T-helper 2 cell treated with Interferon-gamma antibody and Interleukin-4, amounts not matched to agents 5 μg/mL and 100 μg/mL, for 36 hours (primary cell): ENCODE data around the gene TFAP2C.
"Not testable (repeated sequence)": the region's sequence is repeated elsewhere in the genome, so short reads cannot be mapped to it uniquely, and the experiment has no call there.

Experiments used
- DNase-seq: peaks from one replicate; pipeline ENCODE4 v3.0.0; 2021; ENCODE audit warnings: low spot score
- H3K27ac Mint-ChIP-seq: one replicate; pipeline ENCODE4 v1.8.0; 2021; ENCODE audit warnings: mild to moderate bottlenecking, mixed read lengths
- H3K27me3 Mint-ChIP-seq: one replicate; pipeline ENCODE4 v1.8.0; 2021; ENCODE audit warnings: low read depth, mixed read lengths
- H3K36me3 Mint-ChIP-seq: one replicate; pipeline ENCODE4 v1.8.0; 2021; ENCODE audit warnings: low read depth, mixed read lengths
- H3K4me1 Mint-ChIP-seq: one replicate; pipeline ENCODE4 v1.8.0; 2021; ENCODE audit warnings: low read depth, mixed read lengths
- H3K4me3 Mint-ChIP-seq: one replicate; pipeline ENCODE4 v1.8.0; 2022; ENCODE audit warnings: mild to moderate bottlenecking, moderate library complexity, mixed read lengths
- H3K9me3 Mint-ChIP-seq: one replicate; pipeline ENCODE4 v1.8.0; 2021; ENCODE audit warnings: mixed read lengths

TFAP2C gene

GRCh38 chr20:56605261-56605996, 23.7 kb upstream of the TFAP2C start:
- H3K27ac Mint-ChIP-seq: no peak overlapping the region
- no peaks in the 10 kb centered on the region for H3K9me3 Mint-ChIP-seq
- no peak for DNase-seq
- no peak overlapping the region for H3K4me3 Mint-ChIP-seq
- H3K36me3 Mint-ChIP-seq: no peaks in the 10 kb centered on the region
- no peaks in the 10 kb centered on the region for H3K27me3 Mint-ChIP-seq
- no peaks in the 10 kb centered on the region for H3K4me1 Mint-ChIP-seq

DNA sequence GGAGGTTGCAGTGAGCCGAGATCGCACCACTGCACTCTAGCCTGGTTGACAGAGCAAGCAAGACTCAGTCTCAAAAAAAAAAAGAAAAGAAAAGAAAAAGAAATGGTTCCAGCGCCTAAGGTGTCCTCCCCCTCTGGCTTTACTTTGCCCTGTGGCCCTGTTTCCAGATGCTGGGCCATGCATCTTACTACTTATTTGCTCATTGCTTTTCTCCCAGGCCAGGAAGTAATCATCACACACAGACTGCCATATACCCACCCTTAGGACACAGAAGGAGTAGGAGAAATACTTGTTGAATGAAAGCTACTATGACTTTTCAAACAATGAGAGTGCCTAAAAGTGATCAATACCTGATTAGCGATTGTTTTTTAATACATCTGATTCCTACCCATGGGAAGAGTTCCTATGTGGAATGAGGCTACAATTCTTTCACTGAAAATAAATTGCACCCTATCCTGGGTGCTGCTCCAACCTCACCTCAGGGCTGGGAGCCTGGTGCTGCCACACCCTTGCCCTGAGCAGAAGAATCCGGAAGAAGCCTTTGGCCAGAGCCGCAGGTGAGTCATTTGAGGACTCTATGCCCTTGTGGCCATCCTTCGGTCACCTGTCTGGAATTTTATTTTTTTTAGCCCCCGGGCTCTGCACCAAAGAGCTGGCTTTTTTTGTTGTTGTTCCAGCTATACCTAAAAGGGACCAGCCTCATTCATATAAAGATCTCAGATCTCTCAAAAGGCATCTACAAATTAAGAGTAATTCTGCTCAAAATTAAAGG, 22.7 kb upstream of the TFAP2C start:
- no peak for DNase-seq
- Mint-ChIP-seq H3K36me3 (no peaks in the 10 kb centered on the region), H3K27ac (no peak overlapping the region)

DNA sequence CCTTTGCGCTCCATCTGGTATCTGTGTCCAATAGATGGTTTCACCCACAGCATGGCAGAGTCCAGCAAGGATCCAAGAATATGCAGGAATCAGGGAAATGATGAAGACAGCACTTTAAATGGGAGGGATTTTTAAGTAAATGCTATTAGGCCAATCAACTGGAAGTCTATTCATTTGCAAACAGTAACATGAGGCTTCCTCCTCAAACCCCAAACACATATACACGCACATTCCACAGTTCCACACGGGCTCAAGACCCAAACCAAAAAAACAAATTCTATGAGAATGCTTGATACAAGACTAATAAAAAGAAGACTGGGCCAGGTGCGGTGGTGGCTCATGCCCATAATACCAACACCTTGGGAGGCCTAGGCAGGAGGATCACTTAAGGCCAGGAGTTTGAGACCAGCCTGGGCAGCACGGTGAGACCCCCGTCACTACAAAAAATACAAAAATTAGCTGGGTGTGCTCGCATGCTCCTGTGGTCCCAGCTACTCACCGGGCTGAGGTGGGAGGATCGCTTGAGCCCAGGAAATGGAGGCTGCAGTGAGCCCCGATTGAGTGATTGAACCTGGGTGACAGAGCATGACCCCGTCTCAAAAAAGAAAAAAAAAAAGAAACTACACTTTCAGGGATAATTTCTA, 21.9 kb upstream of the TFAP2C start:
- no peaks in the 10 kb centered on the region for H3K36me3 Mint-ChIP-seq
- DNase-seq: no peak
- H3K27ac Mint-ChIP-seq: no peak overlapping the region
- H3K4me1 Mint-ChIP-seq: no peaks in the 10 kb centered on the region
- H3K4me3 Mint-ChIP-seq: no peak overlapping the region
- H3K27me3 Mint-ChIP-seq: no peaks in the 10 kb centered on the region
- no peaks in the 10 kb centered on the region for H3K9me3 Mint-ChIP-seq

More for the DNA sequence above, 22.7 kb upstream of the TFAP2C start:
- H3K9me3 Mint-ChIP-seq: no peaks in the 10 kb centered on the region
- no peak overlapping the region for H3K4me3 Mint-ChIP-seq
- no peaks in the 10 kb centered on the region for H3K27me3 Mint-ChIP-seq
- H3K4me1 Mint-ChIP-seq: no peaks in the 10 kb centered on the region

DNA sequence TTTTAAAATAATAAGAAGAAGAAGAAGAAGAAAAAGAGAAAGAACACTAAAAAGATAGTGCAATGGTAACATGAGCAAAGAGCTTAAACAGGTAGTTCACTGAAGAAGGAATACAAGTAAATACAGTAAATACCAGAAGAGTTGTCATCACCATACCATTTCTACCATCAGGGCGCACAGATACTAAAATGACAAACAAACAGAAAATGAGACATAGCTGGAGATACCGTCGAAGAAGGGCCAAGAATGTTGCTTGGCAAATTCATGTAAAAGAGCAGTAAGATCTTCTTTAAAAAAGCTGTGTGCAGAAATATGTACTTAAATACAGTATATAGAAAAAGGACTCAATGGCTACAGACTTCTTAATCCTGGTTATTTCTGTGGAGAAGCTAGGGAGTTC, 20.7 kb upstream of the TFAP2C start:
- H3K4me1 Mint-ChIP-seq: no peaks in the 10 kb centered on the region
- H3K27ac Mint-ChIP-seq: no peak overlapping the region
- no peaks in the 10 kb centered on the region for H3K9me3 Mint-ChIP-seq
- DNase-seq: no peak
- H3K4me3 Mint-ChIP-seq: no peak overlapping the region
- H3K27me3 Mint-ChIP-seq: no peaks in the 10 kb centered on the region
- H3K36me3 Mint-ChIP-seq: no peaks in the 10 kb centered on the region

DNA sequence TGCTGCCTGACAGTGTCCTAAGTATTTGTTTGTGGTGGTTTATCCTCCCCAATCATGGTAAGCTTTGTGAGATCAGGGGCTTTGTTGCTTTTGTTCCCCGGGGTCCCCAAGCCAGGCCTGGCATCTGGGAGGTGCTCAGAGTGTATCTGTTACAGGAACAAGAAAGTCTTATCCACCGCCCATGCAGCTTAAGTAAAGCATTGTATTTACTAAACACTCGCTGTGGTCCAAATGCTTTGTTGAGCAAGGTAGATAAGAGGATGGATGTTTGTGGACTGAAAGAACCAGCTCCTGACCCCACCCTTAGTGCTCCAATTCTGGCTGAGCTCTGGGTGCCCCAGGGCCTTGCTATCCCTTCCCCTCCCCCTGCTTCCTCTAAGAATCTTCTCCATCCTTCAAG, 19.8 kb upstream of the TFAP2C start:
- no peaks in the 10 kb centered on the region for H3K4me1 Mint-ChIP-seq
- H3K27ac Mint-ChIP-seq: no peak overlapping the region
- DNase-seq: no peak
- no peak overlapping the region for H3K4me3 Mint-ChIP-seq
- H3K9me3 Mint-ChIP-seq: no peaks in the 10 kb centered on the region
- H3K36me3 Mint-ChIP-seq: no peaks in the 10 kb centered on the region
- no peaks in the 10 kb centered on the region for H3K27me3 Mint-ChIP-seq

GRCh38 chr20:56610098-56610497, 19.0 kb upstream of the TFAP2C start:
- Mint-ChIP-seq H3K36me3 (no peaks in the 10 kb centered on the region), H3K4me1 (no peaks in the 10 kb centered on the region), H3K9me3 (no peaks in the 10 kb centered on the region), H3K27me3 (no peaks in the 10 kb centered on the region), H3K4me3 (no peak overlapping the region), H3K27ac (no peak overlapping the region)
- no peak for DNase-seq

DNA sequence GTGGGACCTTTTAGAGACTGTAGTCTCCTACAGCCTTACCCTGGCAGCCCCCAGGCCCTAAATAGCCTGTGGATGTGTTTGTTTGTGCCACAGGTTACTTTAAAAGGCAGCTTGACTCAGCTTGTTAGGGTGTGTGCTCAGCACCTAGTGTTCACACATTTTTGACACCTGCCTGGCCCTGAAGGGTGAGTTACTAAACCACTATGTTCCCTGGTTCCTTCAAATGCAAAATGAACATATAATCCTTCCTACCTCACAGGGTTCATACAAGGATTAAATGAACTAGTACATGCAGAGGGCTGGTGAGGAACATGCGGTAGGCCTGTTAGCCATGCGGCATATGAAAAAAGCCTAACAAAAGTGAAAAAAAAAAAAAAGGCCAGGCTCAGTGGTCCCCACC, 14.9 kb upstream of the TFAP2C start:
- Mint-ChIP-seq H3K27me3 (no peaks in the 10 kb centered on the region), H3K9me3 (no peaks in the 10 kb centered on the region), H3K36me3 (no peaks in the 10 kb centered on the region), H3K4me3 (no peak overlapping the region), H3K27ac (no peak overlapping the region), H3K4me1 (no peaks in the 10 kb centered on the region)
- DNase-seq: no peak

- Mint-ChIP-seq H3K9me3 (no peaks in the 10 kb centered on the region), H3K36me3 (no peaks in the 10 kb centered on the region), H3K27me3 (peaks cover 2% of the 10 kb centered on the region), H3K27ac (no peak overlapping the region), H3K4me3 (no peak overlapping the region), H3K4me1 (no peaks in the 10 kb centered on the region)
- DNase-seq: no peak
These were observed 12.4 kb upstream of the TFAP2C start for GRCh38 chr20:56616716-56617115.

GRCh38 chr20:56617489-56617888, 11.6 kb upstream of the TFAP2C start:
- Mint-ChIP-seq H3K27ac (no peak overlapping the region), H3K9me3 (no peaks in the 10 kb centered on the region), H3K4me1 (no peaks in the 10 kb centered on the region), H3K4me3 (no peak overlapping the region), H3K36me3 (no peaks in the 10 kb centered on the region), H3K27me3 (peaks cover 5% of the 10 kb centered on the region)
- no peak for DNase-seq

DNA sequence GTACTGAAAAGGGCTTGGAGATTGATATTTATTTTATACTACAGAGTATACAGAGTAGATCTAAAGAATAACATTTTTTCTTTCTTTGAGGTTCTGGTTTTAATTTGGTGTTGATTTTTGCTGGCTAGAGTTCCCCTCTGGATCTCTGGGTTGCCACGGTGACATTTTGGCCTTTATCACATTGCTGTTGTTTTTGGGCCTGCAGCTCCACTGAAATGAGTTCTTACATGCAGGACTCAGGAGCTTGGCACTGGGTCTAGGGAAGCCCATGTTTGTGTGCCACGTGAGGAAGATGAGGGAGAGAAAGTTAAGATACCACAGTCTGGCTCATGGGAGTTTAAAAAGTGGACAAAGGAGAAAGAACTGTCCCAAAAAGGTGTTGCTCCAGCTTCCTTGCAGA, 7.4 kb upstream of the TFAP2C start:
- DNase-seq: no peak
- Mint-ChIP-seq H3K27me3 (peaks cover 33% of the 10 kb centered on the region), H3K36me3 (no peaks in the 10 kb centered on the region), H3K27ac (no peak overlapping the region), H3K4me3 (no peak overlapping the region), H3K4me1 (no peaks in the 10 kb centered on the region), H3K9me3 (no peaks in the 10 kb centered on the region)

DNA sequence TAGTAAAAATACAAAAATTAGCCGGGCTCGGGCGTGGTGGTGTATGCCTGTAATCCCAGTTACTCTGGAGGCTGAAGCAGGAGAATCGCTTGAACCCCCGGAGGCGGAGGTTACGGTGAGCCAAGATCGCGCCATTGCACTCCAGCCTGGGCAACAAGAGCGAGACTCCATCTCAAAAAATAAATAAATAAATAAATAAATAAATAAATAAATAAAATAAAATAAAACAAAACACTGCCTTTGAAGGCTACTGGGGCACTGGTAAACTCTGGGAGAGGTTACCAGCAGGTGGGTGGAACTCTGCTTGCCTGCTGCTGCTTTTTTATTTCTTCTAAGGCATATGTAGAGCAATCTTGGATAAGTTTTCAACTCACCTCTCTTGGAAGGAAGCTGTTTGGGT, 5.2 kb upstream of the TFAP2C start:
- DNase-seq, H3K4me3 Mint-ChIP-seq, H3K9me3 Mint-ChIP-seq, H3K27ac Mint-ChIP-seq, H3K4me1 Mint-ChIP-seq, H3K36me3 Mint-ChIP-seq: not testable (repeated sequence)
- H3K27me3 Mint-ChIP-seq: peaks cover 53% of the 10 kb centered on the region

DNA sequence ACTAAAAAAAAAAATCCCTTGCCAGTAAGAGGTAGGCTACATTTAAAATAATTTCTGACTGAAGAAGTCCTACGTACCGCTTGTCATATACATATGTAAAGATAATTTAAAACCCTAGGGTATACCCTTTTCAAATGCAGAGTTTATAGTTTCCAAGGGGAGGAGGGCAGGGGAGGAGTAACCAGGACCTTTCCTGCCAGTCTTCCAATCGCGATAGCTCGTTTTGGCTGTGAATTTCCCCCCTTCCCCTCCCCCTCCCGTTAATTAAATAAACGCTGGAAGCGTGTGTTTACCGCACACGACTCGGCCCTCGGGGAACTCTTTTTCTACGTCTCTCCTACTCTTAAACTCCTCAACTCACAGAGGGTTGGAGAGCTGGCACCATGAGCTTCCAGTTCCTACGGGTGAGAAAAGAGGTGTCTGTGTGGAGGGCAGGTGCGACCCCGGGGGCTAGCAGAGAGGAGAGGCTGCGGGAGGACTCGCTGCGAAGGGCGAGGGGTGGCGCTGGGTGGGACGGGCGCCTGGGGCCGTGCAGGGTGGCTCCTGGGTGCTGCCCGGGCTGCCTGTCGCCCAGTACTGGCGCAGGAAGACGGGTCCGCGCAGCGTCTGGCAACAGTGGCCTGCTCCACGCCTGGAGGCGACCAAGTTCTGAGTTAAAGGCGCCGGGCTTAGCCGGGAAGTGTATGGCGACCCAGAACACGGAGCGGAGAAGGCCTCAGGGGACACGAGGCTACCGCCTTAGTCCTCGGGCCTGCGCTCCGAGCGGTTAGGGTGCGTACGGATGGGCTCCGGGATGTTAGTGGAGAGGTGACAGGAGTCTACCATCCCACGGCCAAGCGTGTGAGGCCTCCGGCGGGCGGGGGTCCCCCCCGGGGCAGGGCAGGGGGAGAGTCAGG, 4.1 kb upstream of the TFAP2C start:
- Mint-ChIP-seq H3K4me3 (no peak overlapping the region), H3K9me3 (no peaks in the 10 kb centered on the region), H3K27ac (no peak overlapping the region), H3K36me3 (no peaks in the 10 kb centered on the region), H3K4me1 (peaks cover 7% of the 10 kb centered on the region), H3K27me3 (peaks cover 63% of the 10 kb centered on the region)
- no peak for DNase-seq

DNA sequence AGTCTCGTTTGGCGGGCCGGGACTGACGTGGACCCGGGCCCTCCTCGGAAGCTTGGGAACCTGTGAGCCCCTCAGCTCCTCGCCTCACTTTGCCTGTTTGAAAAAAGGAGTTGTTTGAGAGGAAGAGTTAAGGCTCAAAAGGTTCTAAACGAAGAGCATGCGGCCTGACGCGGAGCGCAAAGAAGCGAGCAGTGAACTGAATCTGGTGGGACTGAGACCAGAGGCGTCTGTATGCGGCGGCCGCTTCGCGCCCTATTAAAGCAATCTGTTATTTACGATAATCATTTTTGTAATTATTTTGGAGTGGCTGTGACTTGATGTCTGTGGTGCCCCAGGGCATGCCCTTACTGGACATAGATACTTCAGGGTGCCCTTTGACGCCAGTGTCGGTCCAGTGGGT, 3.3 kb upstream of the TFAP2C start:
- H3K27me3 Mint-ChIP-seq: peaks cover 63% of the 10 kb centered on the region
- H3K36me3 Mint-ChIP-seq: no peaks in the 10 kb centered on the region
- H3K4me1 Mint-ChIP-seq: peaks cover 7% of the 10 kb centered on the region
- H3K9me3 Mint-ChIP-seq: no peaks in the 10 kb centered on the region
- H3K27ac Mint-ChIP-seq: no peak overlapping the region
- no peak for DNase-seq
- H3K4me3 Mint-ChIP-seq: no peak overlapping the region
